ENCODE data around the gene NAGS. TPM values are rescaled to one million over a fixed set of nuclear protein-coding genes. Genes with fewer than 3 reads are reported as not detected.

NAGS gene
- total RNA-seq, 1 experiment from 2014 or later = 3.7 TPM

DNA sequence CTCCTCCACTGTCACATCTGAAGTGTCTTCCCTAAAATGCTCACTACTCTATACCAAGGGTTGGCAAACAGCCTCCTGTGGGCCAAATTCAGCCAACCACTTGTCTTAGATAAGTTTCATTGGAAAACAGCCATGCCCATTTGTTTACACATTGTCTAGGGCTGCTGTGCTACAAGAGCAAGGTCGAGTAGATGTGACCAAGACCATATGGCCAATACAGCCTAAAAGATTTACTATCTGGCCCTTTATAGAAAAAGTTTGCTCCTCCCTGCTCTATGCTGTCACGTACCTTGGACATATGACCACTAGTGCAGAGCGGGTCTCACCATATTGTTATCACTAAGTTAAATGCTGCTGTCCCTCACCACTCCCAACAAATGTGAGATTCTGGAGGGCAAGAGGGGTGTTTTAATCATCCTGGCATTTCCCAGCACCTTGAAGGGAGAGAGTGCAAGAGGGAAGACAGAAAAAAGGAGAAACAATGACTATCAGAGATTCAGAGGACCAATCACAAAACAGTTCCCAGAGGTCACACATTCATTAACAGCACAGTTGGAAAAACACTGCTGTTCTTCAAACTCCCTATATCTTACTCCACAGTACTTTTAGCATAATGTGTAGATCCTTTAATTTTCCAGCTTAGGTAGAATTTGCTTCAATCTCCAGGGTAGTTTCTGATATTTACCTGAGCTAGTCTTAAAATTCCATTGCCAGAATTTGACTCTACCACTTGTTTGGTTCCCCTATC is 48.9 kb downstream of the NAGS start:
- H3K23ac ChIP-seq (ENCODE audit: insufficient read length, low read depth, low read length) = no peak overlapping the region
- WGBS (ENCODE audit: extremely low coverage, insufficient read length, low lambda C conversion rate) = no CpG with 5 or more reads among the region's 3 CpGs

More for the DNA sequence above, 48.9 kb downstream of the NAGS start:
- Histone ChIP-seq H2BK20ac (ENCODE audit: low read depth, low read length, poor library complexity, severe bottlenecking) (no peak overlapping the region), H2AFZ (ENCODE audit: low read length) (no peak overlapping the region), H2AK5ac (ENCODE audit: insufficient read length, low read length) (no peak overlapping the region), H3K18ac (ENCODE audit: insufficient read length, low read depth, low read length) (no peak overlapping the region), H3T11ph (ENCODE audit: low read length) (no peak overlapping the region), H2BK5ac (ENCODE audit: insufficient read length, low read length) (no peak overlapping the region), H3K9ac (ENCODE audit: extremely low read depth, insufficient read length, low read length) (no peak overlapping the region), H4K5ac (ENCODE audit: insufficient read length, low read depth, low read length) (no peak overlapping the region), H3K56ac (ENCODE audit: insufficient read length, low read depth, low read length) (no peak overlapping the region), H2BK15ac (ENCODE audit: low read depth, low read length) (no peak overlapping the region), H4K20me1 (ENCODE audit: control insufficient read depth, insufficient read depth, insufficient read length) (no peaks in the 10 kb centered on the region), H2BK120ac (ENCODE audit: low read depth, low read length, poor library complexity, severe bottlenecking) (no peak overlapping the region), H3K4me2 (ENCODE audit: insufficient read depth, insufficient read length, low read length) (no peak overlapping the region), H3K79me2 (ENCODE audit: insufficient read depth, low read length) (peaks cover 24% of the 10 kb centered on the region), H3K4ac (ENCODE audit: low read depth, low read length) (no peak overlapping the region), H3K27ac (ENCODE audit: insufficient read length, low read depth, low read length) (no peak overlapping the region), H3K79me1 (ENCODE audit: insufficient read depth, low read depth, low read length, poor library complexity, severe bottlenecking) (peaks cover 16% of the 10 kb centered on the region), H3K9me3 (ENCODE audit: control insufficient read depth, low read depth, low read length) (no peaks in the 10 kb centered on the region), H2BK12ac (ENCODE audit: insufficient read length, low read depth, low read length) (no peak overlapping the region), H3K27me3 (ENCODE audit: insufficient read depth, low read length) (no peaks in the 10 kb centered on the region), H4K8ac (replicated peaks; ENCODE audit: insufficient read length, low read depth, low read length) (no peak overlapping the region), H3K4me1 (ENCODE audit: insufficient read depth, low read length) (no peaks in the 10 kb centered on the region), H3K23me2 (ENCODE audit: insufficient read length, low read depth, low read length, poor library complexity, severe bottlenecking) (no peaks in the 10 kb centered on the region), H3K14ac (ENCODE audit: insufficient read depth, low read length) (no peak overlapping the region), H4K91ac (ENCODE audit: insufficient read length, low read depth, low read length) (no peak overlapping the region)
- no peak for TF ChIP-seq CTCF (conservative IDR thresholded peaks at IDR 0.05)
- Mint-ChIP-seq H3K36me3 (ENCODE audit: insufficient read depth in 1 of 3, low read depth in 3 of 3) (peaks cover 33 to 78% (median 66%) of the 10 kb centered on the region in 3 experiments), H3K27me3 (ENCODE audit: low read depth) (no peaks in the 10 kb centered on the region), H3K27ac (peak overlapping the region in 2 of 3 experiments; percentile 26 to 59; a peak in 3 of 7 replicates), H3K9me3 (no peaks in the 10 kb centered on the region), H3K4me3 (no peak overlapping the region), H3K4me1 (no peaks in the 10 kb centered on the region)
- DNase-seq = peak; percentile 17

Other genes with a start within 250 kb of the NAGS start
- gene SOST, start 245.8 kb upstream of the NAGS start, total RNA-seq (2021) = not detected in 2 replicates
- gene DUSP3, start 225.6 kb upstream of the NAGS start, total RNA-seq (2021) = 16.9 and 17.6 TPM in 2 replicates
- not detected in 2 replicates for gene CFAP97D1, start 224.2 kb upstream of the NAGS start, total RNA-seq (2021)
- 5.7 and 6.9 TPM in 2 replicates for gene MPP3, start 171.5 kb upstream of the NAGS start, total RNA-seq (2021)
- not detected in 2 replicates for gene CD300LG, start 157.4 kb upstream of the NAGS start, total RNA-seq (2021)
- gene MPP2, start 97.1 kb upstream of the NAGS start, total RNA-seq (2021) = 16.3 and 17.9 TPM in 2 replicates
- 0.59 TPM in 1 of 2 replicates, not detected in the other for gene PPY, start 62.1 kb upstream of the NAGS start, total RNA-seq (2021)
- gene PYY, start 50.7 kb upstream of the NAGS start, total RNA-seq (2021) = 1.7 and 2.0 TPM in 2 replicates
- gene TMEM101, start 10.3 kb downstream of the NAGS start, total RNA-seq (2021) = 18.6 and 21.1 TPM in 2 replicates
- gene LSM12, start 62.0 kb downstream of the NAGS start, total RNA-seq (2021) = 128 TPM in 2 replicates
- gene G6PC3, start 66.1 kb downstream of the NAGS start, total RNA-seq (2021) = 105 and 109 TPM in 2 replicates
- 39.5 and 41.3 TPM in 2 replicates for gene HDAC5, start 119.0 kb downstream of the NAGS start, total RNA-seq (2021)
- gene HROB, start 137.3 kb downstream of the NAGS start, total RNA-seq (2021) = 23.3 and 24.1 TPM in 2 replicates
- 0.31 and 0.90 TPM in 2 replicates for gene ASB16, start 166.1 kb downstream of the NAGS start, total RNA-seq (2021)
- gene TMUB2, start 182.3 kb downstream of the NAGS start, total RNA-seq (2021) = 20.6 and 22.9 TPM in 2 replicates
- 125 and 134 TPM in 2 replicates for gene ATXN7L3, start 195.3 kb downstream of the NAGS start, total RNA-seq (2021)
- 151 and 164 TPM in 2 replicates for gene UBTF, start 215.1 kb downstream of the NAGS start, total RNA-seq (2021)